Panc1 (cell line): Measurements from ENCODE around the gene PRR20G. TPM values are rescaled to one million over a fixed set of nuclear protein-coding genes. Genes with fewer than 3 reads are reported as not detected.

Experiments
- ATAC-seq: fragments of 200-7000 bp; cut with Tn5 transposase; 2 replicates; pipeline ENCODE4 v1.9.1; 2020; ENCODE audit warnings: mild to moderate bottlenecking, moderate library complexity
- BruUV-seq: library from RNA; stranded (reverse); fragments of 400-500 nt; replicated peaks from 2 replicates; lab custom pipeline; 2021; lab: Mats Ljungman, UMichigan
- CTCF ChIA-PET: fragments of 300-600 bp; sonication (Branson Sonifier 250); formaldehyde crosslinking; loops from one replicate; lab custom pipeline; 2022; ENCODE audit warnings: antibody characterized with exemption; lab: Charles Lee
- POLR2A ChIA-PET: fragments of 300-600 bp; sonication (Branson Sonifier 250); formaldehyde crosslinking; loops from one replicate; lab custom pipeline; 2022; ENCODE audit warnings: antibody characterized with exemption; lab: Charles Lee
- DNase-seq: peaks from one replicate; pipeline ENCODE4 v3.0.0-alpha.2; 2010; ENCODE audit warnings: low read depth, low spot score
- H3K27ac ChIP-seq: 2 replicates; pipeline ENCODE4 v1.5.1; 2011; ENCODE audit warnings: mild to moderate bottlenecking, low read length, inconsistent platforms
- H3K27me3 ChIP-seq: fragments of 200-500 bp; sonication (Bioruptor generic); 2 replicates; pipeline ENCODE4 v1.6.0; 2014; ENCODE audit warnings: low read length, inconsistent platforms; ENCODE audit not compliant: control insufficient read depth, insufficient read depth
- H3K36me3 ChIP-seq: fragments of 200-500 bp; sonication (Bioruptor generic); 2 replicates; pipeline ENCODE4 v1.5.1; 2014; ENCODE audit warnings: inconsistent platforms, mild to moderate bottlenecking, low read length, moderate library complexity; ENCODE audit not compliant: control insufficient read depth, insufficient read depth
- H3K4me1 ChIP-seq: 2 replicates; pipeline ENCODE4 v1.5.1; 2011; ENCODE audit warnings: inconsistent platforms, mild to moderate bottlenecking, low read length, moderate library complexity; ENCODE audit not compliant: control insufficient read depth, insufficient read depth
- H3K4me3 ChIP-seq, 2 experiments: 2 replicates each; pipeline ENCODE4 v1.5.1; 2011 to 2012; ENCODE audit warnings: low read depth in 2 of 2, low read length in 2 of 2, mild to moderate bottlenecking in 2 of 2, inconsistent platforms in 1 of 2, moderate library complexity in 1 of 2
- H3K9me3 ChIP-seq: fragments of 200-500 bp; sonication (Bioruptor generic); 2 replicates; pipeline ENCODE4 v1.5.1; 2014; ENCODE audit warnings: low read depth, mild to moderate bottlenecking, inconsistent platforms, low read length, moderate library complexity; ENCODE audit not compliant: control insufficient read depth, insufficient read depth
- POLR2AphosphoS5 ChIP-seq: IDR thresholded peaks from 2 replicates; pipeline ENCODE4 v1.6.1; 2012; ENCODE audit warnings: mild to moderate bottlenecking, low read depth, low read length, moderate library complexity
- SIN3A ChIP-seq: IDR thresholded peaks from 2 replicates; pipeline ENCODE4 v1.6.1; 2012; ENCODE audit warnings: low read depth, mild to moderate bottlenecking, low read length, moderate library complexity, borderline replicate concordance; ENCODE audit not compliant: insufficient read depth
- TCF7L2 ChIP-seq: IDR thresholded peaks from 2 replicates; pipeline ENCODE4 v1.6.1; 2011; ENCODE audit warnings: mild to moderate bottlenecking, low read depth, low read length, inconsistent platforms
- in situ Hi-C: cut with HindIII; loops from 2 replicates; pipeline ENCODE4 v1.10.0; 2016; ENCODE audit warnings: low sequenced_read_pairs, low pct_unique_long_range_greater_than_20kb
- intact Hi-C: fragments of 100-400 bp; cut with micrococcal nuclease; formaldehyde crosslinking; loops from one replicate; pipeline ENCODE4 v1.10.0; 2022; ENCODE audit not compliant: unreplicated experiment
- total RNA-seq: library from RNA; stranded (reverse); gene quantifications from one replicate; pipeline ENCODE4 v1.2.1, GENCODE V29; 2021; ENCODE audit not compliant: unreplicated experiment
- TF ChIP-seq, protein P1 (sequence below): fragments of 450-650 bp; IDR thresholded peaks from 2 replicates; pipeline ENCODE4 v1.5.1; 2017; ENCODE audit warnings: mild to moderate bottlenecking
- TF ChIP-seq, protein P2 (sequence below), 2 experiments: IDR thresholded peaks; 2 replicates each; pipeline ENCODE4 v1.6.1; 2011 to 2012; ENCODE audit warnings: low read depth in 2 of 2, control low read depth in 1 of 2, low read length in 1 of 2, mild to moderate bottlenecking in 1 of 2, moderate library complexity in 1 of 2; ENCODE audit not compliant: insufficient read depth in 1 of 2

The PRR20G gene
- total RNA-seq, 1 experiment from 2014 or later, result not detected

DNA sequence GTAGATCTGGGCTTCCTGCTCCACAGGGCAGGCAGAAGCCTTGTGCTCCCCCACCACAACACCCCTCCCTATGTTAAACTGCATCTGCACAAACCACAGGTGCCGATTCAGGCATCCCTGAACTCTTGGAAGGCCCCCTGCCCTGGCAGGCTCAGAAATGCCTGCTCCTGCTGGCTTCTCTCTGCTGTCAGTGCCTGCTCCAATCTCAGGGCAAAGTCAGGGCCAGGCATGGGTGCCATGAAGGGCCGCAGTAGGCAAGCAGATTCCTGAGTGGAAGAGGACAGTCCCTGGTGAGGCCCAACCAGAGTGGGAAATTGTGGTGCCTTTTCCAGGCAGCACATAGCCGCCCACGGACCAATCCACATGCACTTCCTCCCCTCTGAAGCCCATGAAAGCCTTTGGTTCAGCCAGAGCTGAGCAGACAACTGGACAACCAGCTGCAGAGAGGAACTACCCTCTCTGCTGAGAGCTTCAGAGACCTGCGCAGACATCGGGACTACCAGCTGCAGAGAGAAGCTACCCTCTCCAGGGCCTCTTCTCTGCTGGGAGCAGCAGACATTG lies 13.6 kb downstream of the PRR20G start:
- no peak overlapping the region for H3K27ac ChIP-seq
- intact Hi-C loops, result no loop called here
- H3K27me3 ChIP-seq, result peaks cover 13% of the 10 kb centered on the region; the same call in 1 of the 2 replicates
- no peak overlapping the region for H3K4me3 ChIP-seq
- H3K36me3 ChIP-seq, result no peaks in the 10 kb centered on the region
- TF ChIP-seq, protein P1, sequence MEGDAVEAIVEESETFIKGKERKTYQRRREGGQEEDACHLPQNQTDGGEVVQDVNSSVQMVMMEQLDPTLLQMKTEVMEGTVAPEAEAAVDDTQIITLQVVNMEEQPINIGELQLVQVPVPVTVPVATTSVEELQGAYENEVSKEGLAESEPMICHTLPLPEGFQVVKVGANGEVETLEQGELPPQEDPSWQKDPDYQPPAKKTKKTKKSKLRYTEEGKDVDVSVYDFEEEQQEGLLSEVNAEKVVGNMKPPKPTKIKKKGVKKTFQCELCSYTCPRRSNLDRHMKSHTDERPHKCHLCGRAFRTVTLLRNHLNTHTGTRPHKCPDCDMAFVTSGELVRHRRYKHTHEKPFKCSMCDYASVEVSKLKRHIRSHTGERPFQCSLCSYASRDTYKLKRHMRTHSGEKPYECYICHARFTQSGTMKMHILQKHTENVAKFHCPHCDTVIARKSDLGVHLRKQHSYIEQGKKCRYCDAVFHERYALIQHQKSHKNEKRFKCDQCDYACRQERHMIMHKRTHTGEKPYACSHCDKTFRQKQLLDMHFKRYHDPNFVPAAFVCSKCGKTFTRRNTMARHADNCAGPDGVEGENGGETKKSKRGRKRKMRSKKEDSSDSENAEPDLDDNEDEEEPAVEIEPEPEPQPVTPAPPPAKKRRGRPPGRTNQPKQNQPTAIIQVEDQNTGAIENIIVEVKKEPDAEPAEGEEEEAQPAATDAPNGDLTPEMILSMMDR, result no peak
- TF ChIP-seq, protein P2, sequence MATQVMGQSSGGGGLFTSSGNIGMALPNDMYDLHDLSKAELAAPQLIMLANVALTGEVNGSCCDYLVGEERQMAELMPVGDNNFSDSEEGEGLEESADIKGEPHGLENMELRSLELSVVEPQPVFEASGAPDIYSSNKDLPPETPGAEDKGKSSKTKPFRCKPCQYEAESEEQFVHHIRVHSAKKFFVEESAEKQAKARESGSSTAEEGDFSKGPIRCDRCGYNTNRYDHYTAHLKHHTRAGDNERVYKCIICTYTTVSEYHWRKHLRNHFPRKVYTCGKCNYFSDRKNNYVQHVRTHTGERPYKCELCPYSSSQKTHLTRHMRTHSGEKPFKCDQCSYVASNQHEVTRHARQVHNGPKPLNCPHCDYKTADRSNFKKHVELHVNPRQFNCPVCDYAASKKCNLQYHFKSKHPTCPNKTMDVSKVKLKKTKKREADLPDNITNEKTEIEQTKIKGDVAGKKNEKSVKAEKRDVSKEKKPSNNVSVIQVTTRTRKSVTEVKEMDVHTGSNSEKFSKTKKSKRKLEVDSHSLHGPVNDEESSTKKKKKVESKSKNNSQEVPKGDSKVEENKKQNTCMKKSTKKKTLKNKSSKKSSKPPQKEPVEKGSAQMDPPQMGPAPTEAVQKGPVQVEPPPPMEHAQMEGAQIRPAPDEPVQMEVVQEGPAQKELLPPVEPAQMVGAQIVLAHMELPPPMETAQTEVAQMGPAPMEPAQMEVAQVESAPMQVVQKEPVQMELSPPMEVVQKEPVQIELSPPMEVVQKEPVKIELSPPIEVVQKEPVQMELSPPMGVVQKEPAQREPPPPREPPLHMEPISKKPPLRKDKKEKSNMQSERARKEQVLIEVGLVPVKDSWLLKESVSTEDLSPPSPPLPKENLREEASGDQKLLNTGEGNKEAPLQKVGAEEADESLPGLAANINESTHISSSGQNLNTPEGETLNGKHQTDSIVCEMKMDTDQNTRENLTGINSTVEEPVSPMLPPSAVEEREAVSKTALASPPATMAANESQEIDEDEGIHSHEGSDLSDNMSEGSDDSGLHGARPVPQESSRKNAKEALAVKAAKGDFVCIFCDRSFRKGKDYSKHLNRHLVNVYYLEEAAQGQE (IDR thresholded peaks at IDR 0.05; ENCODE audit: insufficient read depth in 1 of 2, low read depth in 2 of 2, low read length in 1 of 2), result no peak
- TF ChIP-seq TCF7L2 (no peak), SIN3A (no peak), POLR2AphosphoS5 (no peak)
- POLR2A ChIA-PET, result no interaction called here
- H3K9me3 ChIP-seq, result peaks cover 3% of the 10 kb centered on the region; the same call in 1 of the 2 replicates
- DNase-seq (no peak), ATAC-seq (no peak)
- CTCF ChIA-PET, result no interaction called here
- H3K4me1 ChIP-seq, result no peaks in the 10 kb centered on the region
- no TSS peak for BruUV-seq
- in situ Hi-C loops, result no loop called here

DNA sequence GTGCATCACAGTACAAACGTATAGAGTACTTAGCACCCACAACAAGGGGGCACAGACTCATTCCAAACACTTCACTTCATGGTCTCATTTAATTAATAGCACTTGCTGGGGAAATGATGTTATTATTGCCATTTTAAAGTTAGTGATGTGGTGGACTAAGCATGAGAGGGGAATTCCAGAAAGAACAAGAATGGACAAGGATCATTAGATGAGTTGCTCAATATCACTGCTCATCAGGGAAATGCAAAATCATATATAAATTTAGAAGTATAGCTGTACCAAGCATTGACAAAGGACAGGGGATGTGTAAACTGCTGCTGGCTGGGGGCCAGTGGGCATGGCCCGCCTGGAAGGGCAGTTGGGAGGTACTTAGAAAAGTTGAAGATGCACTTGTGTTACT lies 14.6 kb downstream of the PRR20G start:
- ATAC-seq (no peak), DNase-seq (no peak)
- intact Hi-C loops (no loop called here), in situ Hi-C loops (no loop called here)
- TF ChIP-seq, protein P1, result no peak
- TF ChIP-seq, protein P2 (IDR thresholded peaks at IDR 0.05; ENCODE audit: insufficient read depth in 1 of 2, low read depth in 2 of 2, low read length in 1 of 2), result no peak
- no peak for TF ChIP-seq POLR2AphosphoS5
- TF ChIP-seq TCF7L2, result no peak
- no peak for TF ChIP-seq SIN3A
- CTCF ChIA-PET, result no interaction called here
- no peaks in the 10 kb centered on the region for H3K4me1 ChIP-seq
- POLR2A ChIA-PET, result no interaction called here
- H3K27me3 ChIP-seq, result peaks cover 13% of the 10 kb centered on the region; the same call in 1 of the 2 replicates
- no TSS peak for BruUV-seq
- peaks cover 11% of the 10 kb centered on the region; the same call in 1 of the 2 replicates for H3K9me3 ChIP-seq
- H3K36me3 ChIP-seq, result no peaks in the 10 kb centered on the region
- H3K27ac ChIP-seq, result no peak overlapping the region
- H3K4me3 ChIP-seq, result no peak overlapping the region
